DND-41 (cell line): ENCODE measurements around the gene TMEM62.

Experiments
- ATAC-seq: fragments of 200-7000 bp; cut with Tn5 transposase; 3 replicates; pipeline ENCODE4 v1.9.1; 2021; ENCODE audit warnings: low read depth; ENCODE audit not compliant: insufficient read depth
- DNase-seq: peaks from one replicate; pipeline ENCODE4 v3.0.0-alpha.2; 2020
- H2AFZ ChIP-seq: 2 replicates; pipeline ENCODE4 v1.6.0; 2012; ENCODE audit warnings: low read depth, low read length
- H3K27ac ChIP-seq: 2 replicates; pipeline ENCODE4 v1.5.1; 2012; ENCODE audit warnings: low read length, inconsistent platforms
- H3K27me3 ChIP-seq: fragments of 200-600 bp; sonication (generic); 2 replicates; pipeline ENCODE4 v1.6.0; 2012; ENCODE audit warnings: low read length, mild to moderate bottlenecking, inconsistent platforms; ENCODE audit not compliant: insufficient read depth, poor library complexity
- H3K36me3 ChIP-seq: 2 replicates; pipeline ENCODE4 v1.5.1; 2012; ENCODE audit warnings: low read length, inconsistent platforms; ENCODE audit not compliant: insufficient read depth
- H3K4me1 ChIP-seq: 2 replicates; pipeline ENCODE4 v1.5.1; 2012; ENCODE audit warnings: mild to moderate bottlenecking, low read length; ENCODE audit not compliant: insufficient read depth
- H3K4me2 ChIP-seq: 2 replicates; pipeline ENCODE4 v1.6.0; 2012; ENCODE audit warnings: mild to moderate bottlenecking, moderate library complexity, low read length, inconsistent platforms; ENCODE audit not compliant: insufficient read depth
- H3K4me3 ChIP-seq, 2 experiments: fragments of 200-600 bp in 1 of 2; shearing (Covaris generic) in 1 of 2; 2 replicates each; pipeline ENCODE4 v1.5.1; 2012 to 2016; ENCODE audit warnings: inconsistent platforms in 2 of 2, low read length in 2 of 2, mild to moderate bottlenecking in 2 of 2, low read depth in 1 of 2, moderate library complexity in 1 of 2
- H3K79me2 ChIP-seq: 2 replicates; pipeline ENCODE4 v1.6.0; 2012; ENCODE audit warnings: low read length, inconsistent platforms; ENCODE audit not compliant: insufficient read depth
- H3K9ac ChIP-seq: 2 replicates; pipeline ENCODE4 v1.6.0; 2012; ENCODE audit warnings: low read depth, mild to moderate bottlenecking, inconsistent platforms, low read length, moderate library complexity
- H3K9me3 ChIP-seq: 2 replicates; pipeline ENCODE4 v1.5.1; 2012; ENCODE audit warnings: low read length, moderate library complexity, mild to moderate bottlenecking, inconsistent platforms; ENCODE audit not compliant: insufficient read depth, severe bottlenecking
- H4K20me1 ChIP-seq: 2 replicates; pipeline ENCODE4 v1.6.0; 2012; ENCODE audit warnings: low read length; ENCODE audit not compliant: insufficient read depth
- EZH2 ChIP-seq: IDR thresholded peaks from 3 replicates; pipeline ENCODE4 v1.6.1; 2012; ENCODE audit warnings: borderline replicate concordance, low read depth, mild to moderate bottlenecking, moderate library complexity, low read length, inconsistent platforms; ENCODE audit not compliant: severe bottlenecking
- TF ChIP-seq, protein P1 (sequence below): IDR thresholded peaks from 2 replicates; pipeline ENCODE4 v1.5.1; 2012; ENCODE audit warnings: borderline replicate concordance, low read length, moderate library complexity, mild to moderate bottlenecking; ENCODE audit not compliant: poor library complexity, severe bottlenecking; ENCODE audit errors: extremely low read depth

Gene TMEM62

DNA sequence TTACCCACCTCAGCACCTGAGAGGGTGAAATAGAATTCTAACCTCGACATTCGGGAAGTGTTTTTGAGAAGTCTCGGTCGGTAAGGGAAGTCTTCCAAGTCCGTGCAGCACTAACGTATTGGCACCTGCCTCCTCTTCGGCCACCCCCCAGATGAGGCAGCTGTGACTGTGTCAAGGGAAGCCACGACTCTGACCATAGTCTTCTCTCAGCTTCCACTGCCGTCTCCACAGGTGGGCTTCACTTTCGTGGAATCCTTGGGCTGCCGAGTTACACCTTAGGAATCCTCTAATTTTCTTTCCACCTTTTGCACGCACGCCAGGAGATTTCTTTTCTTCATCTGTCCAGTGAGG, 52.6 kb downstream of the TMEM62 start:
- Histone ChIP-seq H3K27me3 (no peaks in the 10 kb centered on the region), H3K4me1 (peaks cover 30% of the 10 kb centered on the region), H3K79me2 (peaks cover 17% of the 10 kb centered on the region), H3K9ac (peak overlapping the region; percentile 73), H3K4me2 (peak overlapping the region; percentile 81), H4K20me1 (no peaks in the 10 kb centered on the region), H3K36me3 (peaks cover 23% of the 10 kb centered on the region), H2AFZ (peak overlapping the region; percentile 93), H3K9me3 (no peaks in the 10 kb centered on the region), H3K4me3 (peak overlapping the region; percentile 77 to 92), H3K27ac (peak overlapping the region; percentile 78)
- TF ChIP-seq EZH2: no peak
- TF ChIP-seq, protein P1, sequence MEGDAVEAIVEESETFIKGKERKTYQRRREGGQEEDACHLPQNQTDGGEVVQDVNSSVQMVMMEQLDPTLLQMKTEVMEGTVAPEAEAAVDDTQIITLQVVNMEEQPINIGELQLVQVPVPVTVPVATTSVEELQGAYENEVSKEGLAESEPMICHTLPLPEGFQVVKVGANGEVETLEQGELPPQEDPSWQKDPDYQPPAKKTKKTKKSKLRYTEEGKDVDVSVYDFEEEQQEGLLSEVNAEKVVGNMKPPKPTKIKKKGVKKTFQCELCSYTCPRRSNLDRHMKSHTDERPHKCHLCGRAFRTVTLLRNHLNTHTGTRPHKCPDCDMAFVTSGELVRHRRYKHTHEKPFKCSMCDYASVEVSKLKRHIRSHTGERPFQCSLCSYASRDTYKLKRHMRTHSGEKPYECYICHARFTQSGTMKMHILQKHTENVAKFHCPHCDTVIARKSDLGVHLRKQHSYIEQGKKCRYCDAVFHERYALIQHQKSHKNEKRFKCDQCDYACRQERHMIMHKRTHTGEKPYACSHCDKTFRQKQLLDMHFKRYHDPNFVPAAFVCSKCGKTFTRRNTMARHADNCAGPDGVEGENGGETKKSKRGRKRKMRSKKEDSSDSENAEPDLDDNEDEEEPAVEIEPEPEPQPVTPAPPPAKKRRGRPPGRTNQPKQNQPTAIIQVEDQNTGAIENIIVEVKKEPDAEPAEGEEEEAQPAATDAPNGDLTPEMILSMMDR: no peak
- peak; percentile 24 for ATAC-seq
- no peak for DNase-seq

DNA sequence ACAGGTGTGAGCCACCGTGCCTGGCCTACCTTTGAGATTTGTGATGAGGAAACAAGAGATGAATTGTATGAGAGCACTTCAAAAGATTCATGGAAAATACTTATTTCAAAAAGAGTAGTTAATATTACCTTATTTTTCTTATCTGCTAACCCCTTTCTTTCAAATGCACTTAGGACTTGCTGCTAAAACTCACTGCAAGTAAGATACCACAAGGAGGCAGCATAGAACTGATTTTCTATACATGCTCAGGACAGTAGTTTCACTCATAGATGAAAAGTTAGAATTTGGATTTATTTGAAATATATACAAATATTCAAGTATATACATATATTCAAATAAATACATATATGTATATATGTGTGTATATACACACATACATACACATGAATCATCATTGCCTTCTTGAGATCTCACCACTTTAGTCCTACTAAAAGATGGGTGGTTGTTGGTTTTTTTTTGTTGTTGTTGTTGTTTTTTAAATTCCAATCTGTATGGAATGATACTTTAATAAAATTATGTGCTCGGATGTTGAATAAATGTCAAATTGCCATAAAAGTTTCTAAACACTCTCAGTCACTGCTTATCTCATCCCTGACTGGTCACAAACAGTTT, 54.3 kb downstream of the TMEM62 start:
- Histone ChIP-seq H3K27me3 (no peaks in the 10 kb centered on the region), H3K36me3 (peaks cover 40% of the 10 kb centered on the region), H3K9me3 (no peaks in the 10 kb centered on the region), H3K4me3 (no peak overlapping the region), H4K20me1 (no peaks in the 10 kb centered on the region), H2AFZ (no peak overlapping the region), H3K27ac (no peak overlapping the region), H3K79me2 (peaks cover 17% of the 10 kb centered on the region), H3K4me1 (peaks cover 30% of the 10 kb centered on the region), H3K9ac (no peak overlapping the region), H3K4me2 (peak overlapping the region; percentile 16)
- DNase-seq (no peak), ATAC-seq (no peak)
- TF ChIP-seq, protein P1: peak; percentile 72
- TF ChIP-seq EZH2: no peak

- no peak overlapping the region for H3K9ac ChIP-seq
- no peak overlapping the region for H3K4me3 ChIP-seq
- no peak for TF ChIP-seq EZH2
- TF ChIP-seq, protein P1: no peak
- DNase-seq (no peak), ATAC-seq (no peak)
- H4K20me1 ChIP-seq: no peaks in the 10 kb centered on the region
- H3K79me2 ChIP-seq: peaks cover 17% of the 10 kb centered on the region
- H2AFZ ChIP-seq: no peak overlapping the region
- no peak overlapping the region for H3K4me2 ChIP-seq
- peaks cover 45% of the 10 kb centered on the region for H3K36me3 ChIP-seq
- H3K9me3 ChIP-seq: no peaks in the 10 kb centered on the region
- no peak overlapping the region for H3K27ac ChIP-seq
- H3K27me3 ChIP-seq: no peaks in the 10 kb centered on the region
- H3K4me1 ChIP-seq: peaks cover 30% of the 10 kb centered on the region
Observed at GRCh38 chr15:43189296-43189695, 55.9 kb downstream of the TMEM62 start.
